Panc1 (cell line): ENCODE results near the gene ZBTB7B. TPM values are rescaled to one million over a fixed set of nuclear protein-coding genes. Genes with fewer than 3 reads are reported as not detected.

Experiments used
- ATAC-seq: fragments of 200-7000 bp; cut with Tn5 transposase; 2 replicates; pipeline ENCODE4 v1.9.1; 2020; ENCODE audit warnings: mild to moderate bottlenecking, moderate library complexity
- BruUV-seq: library from RNA; stranded (reverse); fragments of 400-500 nt; replicated peaks from 2 replicates; lab custom pipeline; 2021; lab: Mats Ljungman, UMichigan
- CTCF ChIA-PET: fragments of 300-600 bp; sonication (Branson Sonifier 250); formaldehyde crosslinking; loops from one replicate; lab custom pipeline; 2022; ENCODE audit warnings: antibody characterized with exemption; lab: Charles Lee
- POLR2A ChIA-PET: fragments of 300-600 bp; sonication (Branson Sonifier 250); formaldehyde crosslinking; loops from one replicate; lab custom pipeline; 2022; ENCODE audit warnings: antibody characterized with exemption; lab: Charles Lee
- DNase-seq: peaks from one replicate; pipeline ENCODE4 v3.0.0-alpha.2; 2010; ENCODE audit warnings: low read depth, low spot score
- H3K27ac ChIP-seq: 2 replicates; pipeline ENCODE4 v1.5.1; 2011; ENCODE audit warnings: mild to moderate bottlenecking, low read length, inconsistent platforms
- H3K27me3 ChIP-seq: fragments of 200-500 bp; sonication (Bioruptor generic); 2 replicates; pipeline ENCODE4 v1.6.0; 2014; ENCODE audit warnings: low read length, inconsistent platforms; ENCODE audit not compliant: control insufficient read depth, insufficient read depth
- H3K36me3 ChIP-seq: fragments of 200-500 bp; sonication (Bioruptor generic); 2 replicates; pipeline ENCODE4 v1.5.1; 2014; ENCODE audit warnings: inconsistent platforms, mild to moderate bottlenecking, low read length, moderate library complexity; ENCODE audit not compliant: control insufficient read depth, insufficient read depth
- H3K4me1 ChIP-seq: 2 replicates; pipeline ENCODE4 v1.5.1; 2011; ENCODE audit warnings: inconsistent platforms, mild to moderate bottlenecking, low read length, moderate library complexity; ENCODE audit not compliant: control insufficient read depth, insufficient read depth
- H3K4me3 ChIP-seq, 2 experiments: 2 replicates each; pipeline ENCODE4 v1.5.1; 2011 to 2012; ENCODE audit warnings: low read depth in 2 of 2, low read length in 2 of 2, mild to moderate bottlenecking in 2 of 2, inconsistent platforms in 1 of 2, moderate library complexity in 1 of 2
- H3K9me3 ChIP-seq: fragments of 200-500 bp; sonication (Bioruptor generic); 2 replicates; pipeline ENCODE4 v1.5.1; 2014; ENCODE audit warnings: low read depth, mild to moderate bottlenecking, inconsistent platforms, low read length, moderate library complexity; ENCODE audit not compliant: control insufficient read depth, insufficient read depth
- POLR2AphosphoS5 ChIP-seq: IDR thresholded peaks from 2 replicates; pipeline ENCODE4 v1.6.1; 2012; ENCODE audit warnings: mild to moderate bottlenecking, low read depth, low read length, moderate library complexity
- SIN3A ChIP-seq: IDR thresholded peaks from 2 replicates; pipeline ENCODE4 v1.6.1; 2012; ENCODE audit warnings: low read depth, mild to moderate bottlenecking, low read length, moderate library complexity, borderline replicate concordance; ENCODE audit not compliant: insufficient read depth
- TCF7L2 ChIP-seq: IDR thresholded peaks from 2 replicates; pipeline ENCODE4 v1.6.1; 2011; ENCODE audit warnings: mild to moderate bottlenecking, low read depth, low read length, inconsistent platforms
- in situ Hi-C: cut with HindIII; loops from 2 replicates; pipeline ENCODE4 v1.10.0; 2016; ENCODE audit warnings: low sequenced_read_pairs, low pct_unique_long_range_greater_than_20kb
- intact Hi-C: fragments of 100-400 bp; cut with micrococcal nuclease; formaldehyde crosslinking; loops from one replicate; pipeline ENCODE4 v1.10.0; 2022; ENCODE audit not compliant: unreplicated experiment
- total RNA-seq: library from RNA; stranded (reverse); gene quantifications from one replicate; pipeline ENCODE4 v1.2.1, GENCODE V29; 2021; ENCODE audit not compliant: unreplicated experiment
- TF ChIP-seq, protein P1 (sequence below), 2 experiments: IDR thresholded peaks; 2 replicates each; pipeline ENCODE4 v1.6.1; 2011 to 2012; ENCODE audit warnings: low read depth in 2 of 2, control low read depth in 1 of 2, low read length in 1 of 2, mild to moderate bottlenecking in 1 of 2, moderate library complexity in 1 of 2; ENCODE audit not compliant: insufficient read depth in 1 of 2
- TF ChIP-seq, protein P2 (sequence below): fragments of 450-650 bp; IDR thresholded peaks from 2 replicates; pipeline ENCODE4 v1.5.1; 2017; ENCODE audit warnings: mild to moderate bottlenecking

Gene ZBTB7B
- total RNA-seq, 1 experiment from 2014 or later = 55.8 TPM

DNA sequence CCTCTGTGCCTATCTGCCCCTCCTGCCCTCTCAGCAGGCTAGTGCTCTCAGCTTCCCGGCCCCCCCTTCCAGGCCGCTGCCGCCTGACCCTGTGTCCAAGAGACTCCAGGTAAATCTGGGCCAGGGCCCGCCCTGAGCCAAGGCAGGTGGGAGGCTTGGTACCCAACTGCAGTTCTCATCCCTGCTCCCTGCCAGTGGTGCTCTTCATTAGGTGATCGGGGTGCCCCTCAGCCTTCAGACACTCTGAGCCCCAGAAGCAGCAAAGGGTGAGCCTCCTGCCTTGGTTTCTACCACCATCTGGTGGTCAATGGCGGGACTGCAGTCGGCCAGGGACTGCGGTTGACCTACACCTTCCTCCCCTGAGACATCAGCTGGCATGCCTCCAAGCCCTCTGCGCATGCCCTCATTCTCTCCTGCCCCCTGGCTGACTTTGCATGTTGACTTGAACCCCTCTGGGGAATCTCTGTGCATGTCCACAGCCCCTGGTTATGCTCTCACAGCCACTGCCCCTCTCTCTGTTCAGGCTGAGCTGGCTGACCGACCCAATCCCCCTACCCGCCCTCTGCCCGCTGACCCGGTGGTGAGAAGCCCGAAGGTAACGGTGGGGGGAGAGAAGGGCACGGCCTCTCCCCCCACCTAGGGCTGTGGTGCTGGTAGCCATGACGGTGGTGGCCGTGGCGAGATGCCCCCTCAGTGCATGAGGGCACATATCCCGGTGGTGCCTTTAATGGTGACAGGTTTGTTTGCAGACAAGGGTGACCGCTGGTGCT lies 59.0 kb downstream of the ZBTB7B start:
- peak; percentile 84 for DNase-seq
- H3K36me3 ChIP-seq = no peaks in the 10 kb centered on the region; the same call in 1 of the 2 replicates
- in situ Hi-C loops (no loop called here), intact Hi-C loops (loop anchor here (2.0 kb wide), 1 partner anchor 105 kb away; the partner anchor contains the start of gene PBXIP1)
- peaks cover 19% of the 10 kb centered on the region for H3K4me1 ChIP-seq
- ATAC-seq = peak; percentile 61
- BruUV-seq = no TSS peak
- no peaks in the 10 kb centered on the region for H3K9me3 ChIP-seq
- ChIA-PET CTCF (interaction anchor here (0.5 to 3.0 kb wide), 10 partner anchors 9 to 1136 kb away, joined by 3 to 16 read pairs (median 5); partner anchors contain the start of gene ADAM15), POLR2A (interaction anchor here (0.5 kb wide), 1 partner anchor 95 kb away, joined by 5 read pairs; no protein-coding TSS in a partner anchor)
- H3K4me3 ChIP-seq = peak overlapping the region in 1 of 2 experiments; percentile 23; a peak in 2 of 4 replicates
- no peaks in the 10 kb centered on the region for H3K27me3 ChIP-seq
- H3K27ac ChIP-seq = no peak overlapping the region
- no peak for TF ChIP-seq TCF7L2
- TF ChIP-seq POLR2AphosphoS5 = 0 out of 2 replicates have a peak, but pooled peaks have one; percentile 25
- TF ChIP-seq SIN3A = 0 out of 2 replicates have a peak, but pooled peaks have one; percentile 47
- TF ChIP-seq, protein P1, sequence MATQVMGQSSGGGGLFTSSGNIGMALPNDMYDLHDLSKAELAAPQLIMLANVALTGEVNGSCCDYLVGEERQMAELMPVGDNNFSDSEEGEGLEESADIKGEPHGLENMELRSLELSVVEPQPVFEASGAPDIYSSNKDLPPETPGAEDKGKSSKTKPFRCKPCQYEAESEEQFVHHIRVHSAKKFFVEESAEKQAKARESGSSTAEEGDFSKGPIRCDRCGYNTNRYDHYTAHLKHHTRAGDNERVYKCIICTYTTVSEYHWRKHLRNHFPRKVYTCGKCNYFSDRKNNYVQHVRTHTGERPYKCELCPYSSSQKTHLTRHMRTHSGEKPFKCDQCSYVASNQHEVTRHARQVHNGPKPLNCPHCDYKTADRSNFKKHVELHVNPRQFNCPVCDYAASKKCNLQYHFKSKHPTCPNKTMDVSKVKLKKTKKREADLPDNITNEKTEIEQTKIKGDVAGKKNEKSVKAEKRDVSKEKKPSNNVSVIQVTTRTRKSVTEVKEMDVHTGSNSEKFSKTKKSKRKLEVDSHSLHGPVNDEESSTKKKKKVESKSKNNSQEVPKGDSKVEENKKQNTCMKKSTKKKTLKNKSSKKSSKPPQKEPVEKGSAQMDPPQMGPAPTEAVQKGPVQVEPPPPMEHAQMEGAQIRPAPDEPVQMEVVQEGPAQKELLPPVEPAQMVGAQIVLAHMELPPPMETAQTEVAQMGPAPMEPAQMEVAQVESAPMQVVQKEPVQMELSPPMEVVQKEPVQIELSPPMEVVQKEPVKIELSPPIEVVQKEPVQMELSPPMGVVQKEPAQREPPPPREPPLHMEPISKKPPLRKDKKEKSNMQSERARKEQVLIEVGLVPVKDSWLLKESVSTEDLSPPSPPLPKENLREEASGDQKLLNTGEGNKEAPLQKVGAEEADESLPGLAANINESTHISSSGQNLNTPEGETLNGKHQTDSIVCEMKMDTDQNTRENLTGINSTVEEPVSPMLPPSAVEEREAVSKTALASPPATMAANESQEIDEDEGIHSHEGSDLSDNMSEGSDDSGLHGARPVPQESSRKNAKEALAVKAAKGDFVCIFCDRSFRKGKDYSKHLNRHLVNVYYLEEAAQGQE (IDR thresholded peaks at IDR 0.05; ENCODE audit: insufficient read depth in 1 of 2, low read depth in 2 of 2, low read length in 1 of 2) = no peak
- TF ChIP-seq, protein P2, sequence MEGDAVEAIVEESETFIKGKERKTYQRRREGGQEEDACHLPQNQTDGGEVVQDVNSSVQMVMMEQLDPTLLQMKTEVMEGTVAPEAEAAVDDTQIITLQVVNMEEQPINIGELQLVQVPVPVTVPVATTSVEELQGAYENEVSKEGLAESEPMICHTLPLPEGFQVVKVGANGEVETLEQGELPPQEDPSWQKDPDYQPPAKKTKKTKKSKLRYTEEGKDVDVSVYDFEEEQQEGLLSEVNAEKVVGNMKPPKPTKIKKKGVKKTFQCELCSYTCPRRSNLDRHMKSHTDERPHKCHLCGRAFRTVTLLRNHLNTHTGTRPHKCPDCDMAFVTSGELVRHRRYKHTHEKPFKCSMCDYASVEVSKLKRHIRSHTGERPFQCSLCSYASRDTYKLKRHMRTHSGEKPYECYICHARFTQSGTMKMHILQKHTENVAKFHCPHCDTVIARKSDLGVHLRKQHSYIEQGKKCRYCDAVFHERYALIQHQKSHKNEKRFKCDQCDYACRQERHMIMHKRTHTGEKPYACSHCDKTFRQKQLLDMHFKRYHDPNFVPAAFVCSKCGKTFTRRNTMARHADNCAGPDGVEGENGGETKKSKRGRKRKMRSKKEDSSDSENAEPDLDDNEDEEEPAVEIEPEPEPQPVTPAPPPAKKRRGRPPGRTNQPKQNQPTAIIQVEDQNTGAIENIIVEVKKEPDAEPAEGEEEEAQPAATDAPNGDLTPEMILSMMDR = peak; percentile 98

DNA sequence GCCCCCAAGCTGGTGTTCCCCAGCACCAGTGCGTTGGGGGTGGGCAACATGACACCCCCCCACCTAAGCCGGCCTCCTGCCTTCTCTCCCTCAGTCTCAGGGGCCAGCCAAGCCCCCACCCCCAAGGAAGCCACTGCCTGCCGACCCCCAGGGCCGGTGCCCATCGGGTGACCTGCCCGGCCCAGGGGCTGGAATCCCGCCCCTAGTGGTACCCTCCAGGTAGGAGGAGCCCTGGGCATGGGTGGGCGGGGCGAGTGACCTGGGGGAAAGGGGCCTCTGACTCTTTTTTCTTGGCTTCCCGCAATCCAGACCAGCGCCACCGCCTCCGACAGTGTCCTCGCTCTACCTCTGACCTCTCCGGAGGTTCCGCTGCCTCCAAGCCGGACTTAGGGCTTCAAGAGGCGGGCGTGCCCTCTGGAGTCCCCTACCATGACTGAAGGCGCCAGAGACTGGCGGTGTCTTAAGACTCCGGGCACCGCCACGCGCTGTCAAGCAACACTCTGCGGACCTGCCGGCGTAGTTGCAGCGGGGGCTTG lies 59.6 kb downstream of the ZBTB7B start:
- in situ Hi-C loops = no loop called here
- DNase-seq (no peak), ATAC-seq (peak; percentile 50)
- no TSS peak for BruUV-seq
- ChIA-PET CTCF (interaction anchor here (0.5 to 3.0 kb wide), 9 partner anchors 10 to 1137 kb away, joined by 3 to 16 read pairs (median 5); partner anchors contain the start of gene ADAM15), POLR2A (no interaction called here)
- H3K36me3 ChIP-seq = no peaks in the 10 kb centered on the region; the same call in 1 of the 2 replicates
- H3K4me1 ChIP-seq = peaks cover 19% of the 10 kb centered on the region
- TF ChIP-seq POLR2AphosphoS5 (no peak), TCF7L2 (no peak), SIN3A (no peak)
- TF ChIP-seq, protein P1 (IDR thresholded peaks at IDR 0.05; ENCODE audit: insufficient read depth in 1 of 2, low read depth in 2 of 2, low read length in 1 of 2) = no peak
- TF ChIP-seq, protein P2 = no peak
- H3K9me3 ChIP-seq = no peaks in the 10 kb centered on the region
- no peak overlapping the region for H3K27ac ChIP-seq
- intact Hi-C loops = no loop called here
- H3K27me3 ChIP-seq = no peaks in the 10 kb centered on the region
- peak overlapping the region in 1 of 2 experiments; percentile 83; a peak in 2 of 4 replicates for H3K4me3 ChIP-seq
